NCI-H1436 (cell line): ENCODE data around the gene DOCK11.
"Not testable (repeated sequence)": the region's sequence is repeated elsewhere in the genome, so short reads cannot be mapped to it uniquely, and the experiment has no call there.

ENCODE experiments used
- DNase-seq: peaks from one replicate; lab custom pipeline; 2025; lab: John Stamatoyannopoulos, UW

Gene DOCK11

DNA sequence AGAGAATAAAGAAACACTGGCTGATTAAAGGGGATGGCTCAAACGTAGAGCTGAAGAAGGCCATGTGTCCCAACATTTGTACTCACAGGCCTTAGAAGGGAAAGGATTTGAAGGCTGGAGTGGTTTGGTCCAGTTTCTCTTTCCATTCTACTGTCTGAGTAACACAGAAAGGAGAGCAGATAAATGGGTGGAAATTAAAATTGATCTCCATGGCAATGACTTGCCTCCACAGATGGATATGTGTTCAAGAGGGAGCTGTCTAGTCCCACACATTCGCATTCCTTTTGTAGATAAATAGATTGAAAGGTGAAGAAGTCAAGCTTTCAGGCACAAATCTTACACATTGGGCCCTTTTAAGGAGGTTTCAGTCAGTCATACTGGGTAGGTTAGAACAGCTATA, 74.6 kb downstream of the DOCK11 start:
- no peak for DNase-seq

- no peak for DNase-seq
Observed at GRCh38 chrX:118571836-118572235, 76.2 kb downstream of the DOCK11 start.

- DNase-seq: no peak
Observed at GRCh38 chrX:118574666-118575065, 79.1 kb downstream of the DOCK11 start.

DNA sequence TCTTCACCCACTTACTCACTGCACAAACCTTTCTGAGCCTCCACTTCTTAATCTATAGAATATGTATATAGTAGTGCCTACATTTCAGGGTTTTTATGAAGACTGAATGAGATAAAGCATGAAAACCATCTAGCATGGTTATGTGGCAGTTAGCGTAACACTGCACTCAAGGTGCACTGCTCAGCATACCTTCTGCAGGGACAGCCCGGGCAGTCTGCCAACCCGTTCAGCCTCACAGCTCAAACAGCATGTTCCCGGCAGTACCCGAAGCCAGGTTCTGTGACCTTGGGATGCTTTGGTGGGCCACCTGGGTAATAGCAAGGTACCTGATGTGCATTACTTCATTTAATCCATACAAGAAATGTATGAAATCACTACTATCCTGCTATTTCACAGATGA, 81.4 kb downstream of the DOCK11 start:
- no peak for DNase-seq

- DNase-seq: no peak
Observed at GRCh38 chrX:118579417-118579816, 83.8 kb downstream of the DOCK11 start.

DNA sequence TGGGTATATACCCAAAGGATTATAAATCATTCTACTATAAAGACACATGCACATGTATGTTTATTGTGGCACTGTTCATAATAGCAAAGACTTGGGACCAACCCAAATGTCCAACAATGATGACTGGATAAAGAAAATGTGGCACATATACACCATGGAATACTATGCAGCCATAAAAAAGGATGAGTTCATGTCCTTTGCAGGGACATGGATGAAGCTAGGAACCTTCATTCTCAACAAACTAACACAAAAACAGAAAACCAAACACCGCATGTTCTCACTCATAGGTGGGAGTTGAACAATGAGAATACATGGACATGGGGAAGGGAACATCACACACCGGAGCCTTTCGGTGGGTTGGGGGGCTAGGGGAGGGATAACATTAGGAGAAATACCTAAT, 87.3 kb downstream of the DOCK11 start:
- DNase-seq: not testable (repeated sequence)

GRCh38 chrX:118583781-118584180, 88.2 kb downstream of the DOCK11 start:
- DNase-seq: no peak

GRCh38 chrX:118585296-118585695, 89.7 kb downstream of the DOCK11 start:
- no peak for DNase-seq

GRCh38 chrX:118586206-118586605, 90.6 kb downstream of the DOCK11 start:
- not testable (repeated sequence) for DNase-seq

DNA sequence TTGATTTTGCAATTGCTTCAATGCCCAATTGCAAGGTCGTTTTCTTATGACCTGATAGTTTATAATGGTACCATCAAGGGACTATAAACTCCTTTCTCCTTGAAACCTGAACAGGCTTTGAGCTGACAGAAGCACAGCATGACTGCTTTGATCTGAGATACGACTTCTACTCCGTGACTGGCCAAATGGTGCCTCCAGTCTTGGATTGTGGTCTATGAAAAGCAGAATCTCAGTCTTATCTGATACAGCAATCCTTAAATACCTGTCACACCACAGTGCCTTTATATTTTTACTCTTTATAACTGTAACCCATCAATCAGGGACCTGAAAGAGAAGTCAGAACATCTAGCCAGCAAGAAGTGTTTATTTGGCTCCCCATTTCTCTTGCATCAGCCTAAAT, 93.1 kb downstream of the DOCK11 start:
- DNase-seq: no peak

GRCh38 chrX:118589227-118589626, 93.6 kb downstream of the DOCK11 start:
- DNase-seq: no peak

DNA sequence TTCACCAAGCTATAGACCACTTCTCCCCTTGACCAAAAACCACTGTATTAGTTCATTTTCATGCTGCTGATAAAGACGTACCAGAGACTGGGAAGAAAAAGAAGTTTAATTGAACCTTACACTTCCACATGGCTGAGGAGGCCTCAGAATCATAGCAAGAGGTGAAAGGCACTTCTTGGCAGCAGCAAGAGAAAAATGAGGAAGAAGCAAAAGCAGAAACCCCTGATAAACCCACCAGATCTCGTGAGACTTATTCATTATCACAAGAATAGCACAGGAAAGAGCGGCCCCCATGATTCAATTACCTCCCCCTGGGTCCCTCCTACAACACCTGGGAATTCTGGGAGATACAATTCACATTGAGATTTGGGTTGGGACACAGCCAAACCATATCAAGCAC, 97.8 kb downstream of the DOCK11 start:
- no peak for DNase-seq

DNA sequence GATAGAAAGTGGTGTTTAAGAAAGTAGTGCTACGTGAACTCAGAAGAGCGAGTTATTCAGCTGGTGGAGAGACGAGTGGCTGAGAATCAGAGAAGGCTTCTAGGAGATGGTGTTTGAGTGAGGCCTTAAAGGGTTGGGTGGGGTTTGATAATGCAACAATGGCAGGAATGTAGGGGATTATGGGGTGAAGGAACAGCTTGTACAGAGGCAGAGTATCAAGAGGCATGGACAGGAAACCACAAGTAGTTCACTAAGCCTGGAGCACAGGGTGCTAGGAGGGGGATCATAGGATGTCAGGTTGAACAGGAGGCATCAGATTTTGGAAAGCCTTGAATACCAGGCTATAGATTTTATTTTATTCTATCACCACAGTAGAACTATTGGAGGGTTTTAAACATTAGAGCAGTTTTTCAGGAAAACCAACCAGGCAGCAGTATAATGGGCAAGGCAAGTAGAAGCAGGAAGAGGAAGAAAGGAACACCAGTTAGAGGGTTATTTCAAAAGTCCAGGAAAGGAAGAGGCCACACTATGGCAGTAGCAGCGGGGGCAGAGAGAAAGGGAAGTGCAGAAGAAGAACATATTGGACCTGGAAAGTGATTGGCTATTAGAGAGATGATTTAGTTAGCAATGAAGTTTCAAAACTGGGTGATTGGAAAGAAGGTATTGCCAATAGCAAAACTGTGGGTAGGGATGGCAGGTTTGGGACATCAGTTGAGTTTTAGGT, 99.2 kb downstream of the DOCK11 start:
- no peak for DNase-seq

- DNase-seq: no peak
Observed at GRCh38 chrX:118595501-118596042, 100.0 kb downstream of the DOCK11 start.

DNA sequence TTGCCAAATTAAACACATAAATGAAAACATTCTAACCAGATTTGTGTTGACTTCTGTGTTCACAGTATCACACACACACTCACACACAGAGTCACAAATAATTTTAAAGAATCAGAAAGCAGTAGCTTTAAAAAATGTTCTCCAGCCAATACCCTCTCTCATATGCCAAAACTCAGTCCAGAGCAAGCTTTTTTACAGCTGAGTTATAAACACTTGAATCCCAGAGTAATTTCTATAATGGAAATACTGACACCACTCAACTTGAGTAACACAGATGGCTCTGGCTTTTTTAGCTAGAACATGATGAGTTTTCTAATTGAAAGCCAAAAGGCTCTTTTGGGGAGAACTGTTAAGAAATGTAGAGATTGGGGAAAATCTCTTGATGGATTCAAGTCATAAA, 100.8 kb downstream of the DOCK11 start:
- no peak for DNase-seq

- peak; percentile 69 for DNase-seq
Observed at GRCh38 chrX:118603981-118604380, 108.4 kb downstream of the DOCK11 start.

DNA sequence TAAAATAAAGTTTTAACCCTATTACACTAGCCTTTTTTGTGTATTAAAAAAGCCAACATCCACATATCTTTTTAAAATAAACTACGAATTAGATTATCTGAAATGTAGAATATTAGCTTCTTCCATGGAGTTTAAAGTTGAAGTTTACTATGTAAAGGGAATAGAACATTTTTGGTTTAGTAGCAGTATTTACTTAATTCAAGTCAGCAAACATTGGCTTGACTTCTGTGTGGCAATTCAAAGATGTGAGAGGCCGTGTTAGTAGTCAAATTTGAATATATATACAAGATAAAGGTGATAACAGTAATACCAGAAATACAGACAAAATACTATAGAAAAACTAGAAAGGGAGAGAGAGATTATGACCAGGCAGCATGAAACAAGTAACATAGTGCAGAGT, 116.7 kb downstream of the DOCK11 start:
- no peak for DNase-seq

DNA sequence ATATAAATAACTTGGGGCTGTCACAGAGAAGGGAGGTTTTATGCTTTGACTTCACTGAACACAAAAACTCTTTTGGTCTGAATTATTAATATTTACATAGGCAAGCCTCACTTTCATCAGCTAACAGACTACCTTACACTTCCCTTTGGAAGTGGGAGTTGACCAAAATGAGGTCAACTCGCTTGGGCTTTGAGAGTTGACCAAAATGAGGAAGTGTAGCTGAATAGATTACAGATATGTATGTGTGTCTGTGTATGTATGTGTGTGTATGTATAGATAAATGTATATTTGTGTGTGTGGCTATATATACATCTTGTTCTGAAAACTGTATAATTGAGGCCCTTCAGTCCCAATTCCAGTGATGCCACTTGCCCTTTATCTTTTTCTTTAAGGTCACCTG, 118.5 kb downstream of the DOCK11 start:
- DNase-seq: no peak

GRCh38 chrX:118615141-118615540, 119.5 kb downstream of the DOCK11 start:
- no peak for DNase-seq

- no peak for DNase-seq
Observed at GRCh38 chrX:118621081-118621759, 125.6 kb downstream of the DOCK11 start.

DNA sequence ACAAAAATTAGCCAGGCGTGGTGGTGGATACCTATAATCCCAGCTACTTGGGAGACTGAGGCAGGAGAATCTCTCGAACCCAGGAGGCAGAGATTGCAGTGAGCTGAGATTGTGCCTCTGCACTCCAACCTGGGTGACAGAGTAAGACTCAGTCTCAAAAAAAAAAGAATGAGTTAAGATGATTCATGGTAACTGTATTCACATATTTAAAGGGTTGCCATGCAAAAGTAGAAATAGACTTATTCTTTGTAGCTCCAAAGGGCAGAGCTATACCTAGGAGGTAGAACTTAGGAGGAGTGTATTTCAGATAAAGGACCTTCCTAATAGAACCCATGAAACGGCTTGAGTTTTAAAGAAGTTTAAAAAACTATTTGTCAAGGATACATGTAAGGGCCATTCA, 127.4 kb downstream of the DOCK11 start:
- DNase-seq: no peak

GRCh38 chrX:118626346-118626745, 130.7 kb downstream of the DOCK11 start:
- no peak for DNase-seq

- peak; percentile 27 for DNase-seq
Observed at GRCh38 chrX:118627084-118627758, 131.6 kb downstream of the DOCK11 start.
